RPMI8226 (cell line): ENCODE measurements around the gene CAMTA1.

Experiments
- DNase-seq: peaks from one replicate; pipeline ENCODE4 v3.0.0-alpha.2; 2015

The CAMTA1 gene

GRCh38 chr1:7427605-7428300, 642.5 kb downstream of the CAMTA1 start:
- no peak for DNase-seq

- DNase-seq, result no peak
Measured at GRCh38 chr1:7429290-7429689, 644.0 kb downstream of the CAMTA1 start.

- no peak for DNase-seq
Measured at GRCh38 chr1:7430047-7430608, 644.9 kb downstream of the CAMTA1 start.

GRCh38 chr1:7430691-7431090, 645.4 kb downstream of the CAMTA1 start:
- DNase-seq, result no peak

DNA sequence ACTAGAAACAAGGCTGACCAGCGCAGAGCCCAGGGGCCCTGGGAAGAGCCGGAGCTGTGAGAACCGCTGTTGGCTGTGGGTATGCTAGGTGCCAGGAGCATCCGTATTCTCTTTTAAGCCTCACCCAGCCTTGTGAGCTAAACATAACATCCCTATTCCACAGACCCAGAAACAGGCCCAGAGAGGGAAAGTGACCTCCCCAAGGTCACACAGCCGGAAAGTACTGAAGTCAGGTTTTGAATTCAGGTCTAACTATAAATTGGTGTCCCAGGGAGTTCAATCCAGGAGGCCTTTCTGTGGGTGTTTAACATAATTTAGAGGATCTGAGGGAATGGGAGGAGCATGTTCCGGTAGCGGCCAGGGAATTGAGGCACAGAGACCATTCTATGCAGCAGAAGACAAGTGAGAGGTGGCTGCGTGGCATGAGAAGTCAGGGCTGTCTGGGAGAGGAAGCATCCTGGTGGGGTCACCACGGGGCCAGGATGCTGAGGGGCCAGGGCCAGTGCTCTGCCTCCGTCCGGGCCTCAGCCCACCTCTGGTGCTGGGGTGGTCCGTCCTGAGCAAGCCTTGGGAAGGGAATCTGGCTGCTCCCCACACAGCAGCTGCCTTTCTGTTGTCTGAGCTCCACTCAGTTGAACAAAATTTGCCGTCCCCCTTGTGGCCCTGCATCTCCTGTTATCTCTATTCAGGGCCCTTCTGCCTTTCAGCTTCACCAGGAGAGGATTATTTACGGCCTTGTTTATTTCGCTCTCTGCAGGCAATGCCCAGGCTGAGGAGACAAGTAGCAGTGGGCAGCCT, 647.0 kb downstream of the CAMTA1 start:
- no peak for DNase-seq

DNA sequence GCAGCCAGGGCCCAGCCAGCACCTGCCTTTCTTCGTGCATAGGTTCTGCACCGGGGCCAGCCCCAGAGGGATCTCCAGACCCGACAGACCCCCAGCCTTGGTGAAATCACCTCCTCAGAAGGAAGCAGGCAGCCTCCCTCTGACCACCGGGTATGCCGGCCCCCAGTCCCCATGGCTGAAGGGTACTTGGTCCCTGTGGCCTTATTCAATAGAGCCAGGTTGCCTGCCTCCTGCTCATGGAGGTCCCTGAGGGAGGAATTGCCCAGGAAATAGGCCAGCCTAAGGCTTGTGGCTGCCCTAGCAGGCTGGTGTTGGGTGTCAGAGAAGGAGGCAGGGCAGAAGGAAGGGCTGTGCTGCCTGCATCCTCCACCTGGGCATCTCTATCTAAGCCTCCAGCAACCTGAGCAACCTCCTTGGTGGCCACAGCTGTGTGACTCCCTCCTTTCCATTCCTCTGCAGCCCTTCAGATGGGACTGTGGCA, 647.7 kb downstream of the CAMTA1 start:
- DNase-seq, result no peak

DNA sequence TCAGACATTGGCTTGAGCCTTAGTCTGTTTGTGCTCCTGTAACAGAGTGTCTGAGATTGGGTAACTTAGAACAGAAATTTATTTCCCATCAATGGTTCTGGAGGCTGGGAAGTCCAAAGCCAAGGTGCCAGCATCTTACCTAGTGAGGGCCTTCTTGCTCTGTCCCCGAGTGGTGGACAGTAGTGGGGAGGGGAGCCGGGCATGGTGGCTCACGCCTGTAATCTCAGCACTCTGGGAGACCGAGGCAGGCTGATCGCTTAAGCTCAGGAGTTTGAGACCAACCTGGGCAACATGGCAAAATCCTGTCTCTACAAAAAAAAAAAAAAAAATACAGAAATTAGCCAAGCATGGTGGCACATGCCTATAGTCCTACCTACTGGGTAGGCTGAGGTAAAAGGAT, 649.3 kb downstream of the CAMTA1 start:
- DNase-seq, result no peak

GRCh38 chr1:7435276-7436055, 650.2 kb downstream of the CAMTA1 start:
- no peak for DNase-seq

GRCh38 chr1:7436056-7437005, 651.1 kb downstream of the CAMTA1 start:
- no peak for DNase-seq

DNA sequence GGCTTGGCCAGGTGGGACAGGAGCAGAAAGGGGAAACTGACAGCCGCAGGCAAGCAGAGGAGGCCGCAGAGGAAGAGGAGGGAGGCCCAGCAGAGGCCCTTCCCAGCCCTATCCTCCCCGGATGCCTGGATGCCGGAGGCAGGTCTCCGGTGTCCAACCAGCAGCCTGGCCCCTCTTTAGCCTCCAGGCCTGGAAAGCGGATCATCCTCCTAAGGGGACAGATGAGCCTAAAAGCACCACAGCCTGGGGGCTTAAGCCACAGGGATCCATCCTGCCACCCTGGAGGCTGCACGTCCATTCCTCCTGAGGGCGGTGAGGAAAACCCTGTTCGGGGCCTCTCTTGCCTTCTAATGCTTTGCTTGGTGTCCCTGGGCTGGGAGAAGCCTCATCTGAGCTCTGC, 651.8 kb downstream of the CAMTA1 start:
- DNase-seq, result no peak

GRCh38 chr1:7437608-7438395, 652.5 kb downstream of the CAMTA1 start:
- DNase-seq, result no peak

DNA sequence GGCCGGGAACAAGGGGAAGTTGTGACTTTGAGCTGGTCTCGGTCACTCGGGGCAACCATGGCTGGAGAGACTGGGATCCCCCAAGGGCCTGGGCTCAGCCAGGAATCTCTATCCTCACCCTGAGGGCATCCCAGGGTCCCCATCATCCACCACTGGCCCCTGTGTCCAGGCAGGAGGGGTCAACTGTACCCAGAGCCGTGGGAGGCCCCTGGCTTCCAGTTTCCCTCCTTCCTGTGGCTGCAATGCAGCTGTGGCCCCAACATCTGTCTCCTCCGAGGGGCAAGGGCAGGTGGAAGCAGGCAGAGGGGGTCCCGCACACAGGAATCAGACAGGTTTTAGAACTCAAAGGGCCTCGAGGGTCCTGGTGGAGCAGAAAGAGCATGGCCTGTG, 653.1 kb downstream of the CAMTA1 start:
- DNase-seq, result no peak

DNA sequence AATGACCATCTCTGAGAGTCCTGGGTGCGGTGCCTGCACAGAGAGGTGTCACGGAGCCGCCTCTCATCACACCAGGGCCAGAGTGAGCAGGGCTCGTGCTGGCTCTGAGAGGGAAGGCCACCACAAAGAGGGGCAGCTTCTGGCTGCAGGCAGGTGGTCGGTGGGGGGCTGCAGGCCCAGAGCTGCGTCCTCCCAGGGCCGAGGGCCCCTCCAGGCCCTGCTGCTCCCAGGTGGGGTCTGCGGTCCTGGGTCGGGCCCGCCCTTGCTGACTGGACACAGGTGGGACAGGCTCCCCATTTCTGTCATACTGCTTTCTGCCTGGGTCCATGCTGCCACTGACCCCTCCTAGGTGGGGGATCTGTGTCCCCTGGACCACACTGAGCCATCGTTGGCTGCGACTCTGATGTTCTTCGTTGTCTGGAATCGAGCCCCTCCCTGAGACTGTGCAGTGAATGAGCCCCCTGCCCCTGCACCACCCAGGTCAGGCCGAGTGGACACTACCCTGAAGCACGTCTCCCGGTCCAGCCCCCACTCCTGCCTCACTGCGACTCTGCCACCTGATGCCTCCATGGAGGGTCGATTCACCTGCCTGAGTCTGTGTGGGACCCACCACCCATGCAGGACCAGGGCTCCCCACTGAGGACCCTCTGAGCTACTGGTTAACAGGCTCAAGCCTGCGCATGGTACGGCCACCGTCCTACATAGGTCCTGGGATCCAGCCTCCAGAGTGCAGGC, 653.8 kb downstream of the CAMTA1 start:
- DNase-seq, result no peak

GRCh38 chr1:7440154-7440553, 654.9 kb downstream of the CAMTA1 start:
- DNase-seq, result no peak

DNA sequence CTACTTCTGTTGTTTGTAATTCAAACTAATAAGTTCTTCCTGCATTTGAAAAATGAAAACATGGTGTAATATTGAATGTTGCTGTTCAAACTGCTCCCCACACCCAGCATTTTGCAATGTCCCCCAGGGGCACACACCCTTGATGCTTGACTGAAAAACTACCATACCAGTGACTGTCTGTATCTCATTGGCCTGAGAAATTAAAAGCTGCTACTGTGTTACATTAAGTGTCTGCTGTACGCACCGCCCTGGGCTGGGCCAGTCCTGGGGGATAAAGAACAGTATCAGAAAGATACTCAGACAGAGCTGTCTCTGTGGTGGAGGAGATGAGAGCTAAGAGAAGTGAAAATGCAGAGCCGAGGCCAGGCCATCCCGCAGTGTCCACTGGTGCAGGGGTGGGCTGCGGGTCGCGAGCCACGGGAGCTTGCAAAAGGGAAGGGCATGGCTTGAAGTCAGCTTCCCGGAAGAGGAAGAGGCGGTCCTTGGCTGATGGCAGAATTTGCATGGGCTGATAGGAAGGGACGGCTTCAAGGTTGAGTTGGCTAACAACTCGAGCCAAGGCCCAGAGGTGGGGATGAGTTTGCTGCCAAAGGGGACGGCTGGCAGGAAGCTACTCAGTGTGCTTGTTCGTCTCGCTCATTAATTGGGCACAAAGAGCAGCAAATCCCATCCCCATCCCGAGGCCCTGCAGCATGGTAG, 656.0 kb downstream of the CAMTA1 start:
- no peak for DNase-seq

- DNase-seq, result no peak
Measured at GRCh38 chr1:7442036-7442435, 656.8 kb downstream of the CAMTA1 start.

GRCh38 chr1:7442918-7443317, 657.7 kb downstream of the CAMTA1 start:
- no peak for DNase-seq

DNA sequence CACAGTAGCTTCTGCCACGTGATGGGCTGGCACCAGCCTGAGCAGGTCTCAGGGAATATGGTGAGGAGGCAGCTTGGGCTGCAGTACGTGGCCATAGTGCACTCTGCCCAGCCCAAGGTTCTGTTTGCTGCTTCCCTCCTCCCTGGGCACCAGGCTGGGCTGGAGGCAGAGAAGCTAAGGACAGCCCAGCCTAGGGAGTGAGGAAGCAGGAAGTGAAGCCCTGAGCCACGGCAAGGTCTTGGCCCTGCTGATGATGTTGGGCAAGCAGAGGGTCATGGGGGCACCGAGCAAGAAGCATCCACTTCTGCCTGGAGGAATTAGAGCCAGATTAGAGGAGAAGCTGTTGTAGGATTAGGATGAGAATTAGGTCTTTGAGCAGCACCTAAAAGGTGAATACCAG, 659.1 kb downstream of the CAMTA1 start:
- DNase-seq, result no peak

DNA sequence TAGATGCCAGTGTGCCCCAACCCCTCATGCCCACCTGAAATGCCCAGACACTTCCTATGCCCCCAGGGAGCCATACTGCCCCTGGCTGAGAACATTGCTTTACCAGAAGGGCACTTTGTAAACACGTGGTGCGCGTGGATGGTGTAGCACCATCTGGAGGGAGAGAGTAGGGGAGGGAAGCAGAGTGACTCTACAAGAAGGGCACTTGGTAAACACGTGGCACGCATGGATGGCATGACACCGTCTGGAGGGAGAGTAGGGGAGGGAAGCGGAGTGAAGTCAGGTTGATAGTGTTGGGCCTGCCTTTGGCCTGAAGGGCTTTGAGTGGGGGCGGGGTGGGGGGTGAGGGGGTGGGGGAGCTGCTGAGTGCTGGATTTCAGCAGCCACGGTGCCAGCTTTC, 661.8 kb downstream of the CAMTA1 start:
- peak; percentile 80 for DNase-seq

DNA sequence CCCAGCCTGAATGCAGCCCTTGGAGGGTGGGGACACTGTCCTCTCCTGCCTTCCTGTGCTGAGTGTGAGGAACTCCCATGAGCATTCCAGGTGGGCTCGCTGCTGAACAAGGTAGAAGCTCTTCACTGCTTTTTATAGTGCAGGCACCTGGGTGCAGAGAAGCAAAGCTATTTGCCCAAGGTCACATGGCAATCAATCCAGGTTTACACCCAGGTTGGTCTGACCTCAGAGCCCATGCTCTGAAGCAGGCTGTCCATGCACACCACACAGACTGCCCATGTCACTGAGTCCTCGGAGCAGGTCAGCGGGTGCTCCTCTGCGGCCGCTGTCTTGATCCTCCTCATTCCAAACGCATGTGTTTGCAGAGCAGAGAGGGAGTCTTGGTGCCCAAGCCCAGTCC, 662.5 kb downstream of the CAMTA1 start:
- peak; percentile 55 for DNase-seq
